ENCODE data around the gene ERC1. TPM values are rescaled to one million over a fixed set of nuclear protein-coding genes. Genes with fewer than 3 reads are reported as not detected.

The ERC1 gene
- total RNA-seq, 1 experiment from 2014 or later = 11.3 TPM

DNA sequence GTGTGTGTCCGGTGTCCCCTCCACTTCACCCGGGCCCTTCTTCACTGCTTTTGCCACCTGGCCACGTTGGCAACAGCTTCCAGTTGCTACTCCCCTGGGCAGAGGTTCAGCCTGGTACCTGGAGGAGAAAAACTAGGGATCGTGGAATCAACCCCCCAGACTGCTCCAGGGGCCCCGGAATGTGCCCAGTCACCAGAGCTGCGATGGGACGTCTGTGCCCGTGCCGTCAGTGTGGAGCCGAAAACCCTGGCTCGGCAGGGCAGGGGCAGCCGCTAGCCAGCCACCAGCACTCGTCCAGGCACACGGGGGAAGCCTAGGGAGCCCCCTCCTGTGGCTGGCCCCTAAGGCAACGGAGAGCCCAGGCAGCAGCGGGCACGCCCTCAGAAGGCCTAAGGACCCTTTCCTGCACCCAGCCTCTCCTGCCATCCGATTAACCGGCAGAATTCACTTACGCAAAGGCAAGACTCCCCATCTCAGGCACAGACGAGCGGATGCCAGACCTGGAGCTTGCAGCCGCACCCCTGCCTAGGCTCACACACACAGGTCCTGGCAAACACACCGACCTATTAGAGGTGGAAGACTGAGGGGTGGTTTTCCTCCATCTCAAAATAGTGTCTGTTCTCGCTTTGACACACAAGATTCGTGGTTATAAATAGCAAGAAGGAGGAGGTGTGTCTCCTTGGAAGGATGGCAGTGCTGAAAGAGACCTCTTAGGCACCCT is 540.8 kb downstream of the ERC1 start:
- no peak for DNase-seq (ENCODE audit: low spot score)

DNA sequence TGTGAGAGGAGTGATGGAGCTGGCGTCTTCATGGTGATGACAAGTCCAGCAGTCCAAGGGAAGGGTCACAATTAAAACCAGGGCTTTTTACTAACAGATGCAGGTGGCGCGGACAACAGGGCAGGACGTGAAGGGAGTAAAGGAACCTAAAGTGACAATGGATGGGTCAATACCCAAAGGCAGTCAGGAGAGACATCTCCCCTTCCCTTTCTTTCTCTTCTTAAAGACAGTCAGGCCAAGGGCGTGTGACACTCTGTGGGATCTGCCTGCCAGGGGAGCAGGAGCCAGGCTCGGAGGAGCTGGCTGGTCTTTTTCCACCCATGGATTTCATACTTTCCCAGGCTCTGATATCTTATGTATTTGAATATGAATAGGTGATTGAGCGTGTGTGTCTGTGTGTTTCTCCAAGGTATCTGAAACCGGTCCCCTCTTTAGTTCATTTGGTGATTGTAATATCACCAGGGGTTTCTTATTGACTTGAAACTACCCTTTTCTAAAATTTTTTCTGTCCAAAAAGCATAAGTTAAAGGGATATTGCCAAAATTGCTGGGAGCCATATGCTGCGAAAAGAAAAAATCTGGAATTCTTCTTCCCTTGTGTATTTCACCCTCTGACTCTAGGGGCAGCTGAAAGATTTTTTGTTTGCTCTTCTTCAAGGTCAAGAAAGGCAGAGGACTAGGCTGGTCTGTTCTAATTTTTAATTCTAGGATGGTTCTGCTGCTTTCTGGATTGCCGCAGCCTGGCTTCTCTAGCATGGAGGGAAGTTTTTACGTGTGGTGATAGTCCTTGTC is 541.5 kb downstream of the ERC1 start:
- DNase-seq (ENCODE audit: low spot score) = no peak

DNA sequence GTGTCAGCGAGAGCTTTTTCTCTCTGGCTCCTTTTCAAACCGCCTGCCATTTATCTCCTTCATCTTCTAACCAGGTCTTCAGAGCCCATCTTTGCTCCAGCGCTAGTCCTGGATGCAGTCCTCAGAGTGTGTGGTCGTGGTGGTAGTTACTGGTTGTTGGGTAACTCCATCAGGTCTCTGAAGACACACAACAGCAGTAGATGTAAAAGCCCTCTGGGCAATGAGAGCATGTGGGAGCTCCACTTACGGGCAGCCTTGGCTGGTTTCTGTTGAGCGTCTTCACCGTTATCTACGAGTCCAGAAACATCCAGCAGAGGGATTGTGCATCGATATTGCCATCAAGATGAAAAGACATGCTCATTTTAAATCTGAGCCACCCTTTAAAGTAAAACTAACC is 542.2 kb downstream of the ERC1 start:
- DNase-seq (ENCODE audit: low spot score) = no peak

DNA sequence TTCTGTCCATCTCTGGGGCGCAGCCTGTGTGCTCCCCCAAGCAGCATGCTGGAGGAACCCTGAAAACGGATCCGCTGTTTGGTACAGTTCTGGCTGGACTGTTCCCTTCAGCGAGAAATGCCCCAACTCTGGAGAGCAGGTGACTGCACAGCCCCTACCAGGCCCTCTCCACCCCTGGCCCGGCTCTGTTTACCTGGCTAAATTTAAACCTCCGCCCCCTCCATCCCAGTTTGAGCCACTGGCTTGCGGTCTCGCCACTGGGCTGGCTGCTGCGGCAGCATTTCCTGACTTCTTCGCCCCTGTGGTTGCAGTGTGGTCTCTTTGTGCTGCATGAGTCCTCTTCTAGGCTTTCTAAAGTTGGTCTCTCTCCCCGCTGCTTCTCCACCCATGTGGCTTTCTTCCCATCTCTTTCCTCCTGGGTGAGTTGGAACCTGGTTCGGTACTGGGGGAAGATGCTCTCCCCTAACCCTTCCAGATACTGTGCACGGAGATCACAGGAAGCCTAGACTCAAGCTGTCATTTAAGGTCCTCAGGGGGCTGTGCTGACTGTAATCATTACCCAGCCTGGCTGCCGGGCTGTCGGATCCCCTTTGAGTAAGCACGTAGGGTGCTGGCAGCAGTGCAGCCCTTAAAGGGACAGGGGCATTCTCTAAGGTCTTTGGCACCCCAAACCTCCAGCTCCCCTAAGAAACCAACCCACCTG is 542.7 kb downstream of the ERC1 start:
- peak; percentile 56 for DNase-seq (ENCODE audit: low spot score)

DNA sequence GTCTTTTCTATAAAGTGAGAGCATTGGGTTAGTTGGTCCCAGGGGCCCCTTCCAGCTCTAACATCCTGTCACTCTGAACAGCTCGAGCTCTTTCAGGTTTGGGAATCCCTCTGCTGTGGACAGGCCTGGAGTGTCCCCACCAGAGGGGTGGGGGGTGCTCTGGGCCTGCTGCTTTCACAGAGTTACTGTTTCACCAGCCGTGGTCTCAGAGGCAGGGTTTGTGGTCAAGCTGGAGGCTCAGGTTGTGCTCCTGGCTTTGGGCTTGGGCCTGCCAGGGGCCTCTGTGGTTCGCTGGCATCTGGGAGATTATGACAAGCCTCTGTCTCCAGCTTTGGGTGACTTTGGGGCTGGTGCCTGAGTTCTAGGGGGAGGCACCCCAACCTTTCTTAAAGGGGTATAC is 543.7 kb downstream of the ERC1 start:
- DNase-seq (ENCODE audit: low spot score) = no peak

DNA sequence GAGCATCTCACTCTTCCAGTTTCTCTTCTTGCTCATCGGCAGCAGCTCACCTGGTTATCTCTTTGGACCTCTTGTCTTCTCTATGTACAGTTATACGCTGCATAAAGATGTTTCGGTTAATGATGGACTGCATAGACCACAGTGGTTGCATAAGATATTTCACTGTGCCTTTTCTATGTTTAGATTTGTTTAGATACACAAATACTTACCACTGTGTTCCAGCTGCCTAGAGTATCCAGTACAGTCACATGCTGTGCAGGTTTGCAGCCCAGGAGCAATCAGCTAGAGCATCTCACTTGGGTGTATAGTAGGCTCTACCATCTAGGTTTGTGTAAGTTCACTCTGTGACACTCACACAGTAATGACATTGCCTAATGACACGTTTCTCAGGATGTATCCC is 545.8 kb downstream of the ERC1 start:
- no peak for DNase-seq (ENCODE audit: low spot score)

DNA sequence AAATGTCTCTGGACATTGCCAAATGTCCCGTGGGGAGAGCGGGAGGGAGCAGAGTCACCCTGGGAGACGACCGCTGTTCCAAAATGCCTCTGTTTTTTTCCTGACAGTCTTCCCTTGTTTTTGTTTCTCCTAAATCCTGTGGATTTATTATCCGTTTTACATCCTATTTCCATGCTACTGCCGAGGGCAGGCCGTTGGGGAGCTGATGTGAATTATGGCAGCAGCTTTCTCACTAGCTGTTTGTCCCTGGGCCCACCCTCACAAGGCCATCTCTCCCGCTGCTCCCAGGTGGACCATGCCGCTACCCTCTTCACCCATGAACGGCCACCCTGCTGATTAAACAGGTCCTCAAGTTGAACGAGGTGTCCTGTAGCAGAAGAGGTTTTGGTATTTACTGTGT is 548.1 kb downstream of the ERC1 start:
- no peak for DNase-seq (ENCODE audit: low spot score)

DNA sequence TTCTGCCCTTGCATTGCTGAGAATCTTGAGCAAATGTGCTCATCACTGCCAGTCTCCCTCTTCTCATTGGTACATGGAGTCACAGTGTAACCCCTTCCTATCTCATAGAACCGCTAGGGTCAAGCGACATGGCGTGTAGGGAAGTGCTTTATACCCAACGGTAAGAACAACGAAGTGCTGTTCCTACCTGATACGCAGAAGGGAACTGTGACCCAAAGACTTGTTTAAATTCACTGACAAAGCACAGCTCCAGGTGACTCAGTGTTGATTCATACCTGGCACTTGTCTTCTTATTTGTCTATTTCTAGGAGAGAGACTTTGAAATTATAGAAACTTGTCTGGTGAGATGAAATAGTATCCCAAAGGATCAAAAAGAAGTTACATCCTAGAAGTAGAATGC is 549.7 kb downstream of the ERC1 start:
- DNase-seq (ENCODE audit: low spot score) = no peak

DNA sequence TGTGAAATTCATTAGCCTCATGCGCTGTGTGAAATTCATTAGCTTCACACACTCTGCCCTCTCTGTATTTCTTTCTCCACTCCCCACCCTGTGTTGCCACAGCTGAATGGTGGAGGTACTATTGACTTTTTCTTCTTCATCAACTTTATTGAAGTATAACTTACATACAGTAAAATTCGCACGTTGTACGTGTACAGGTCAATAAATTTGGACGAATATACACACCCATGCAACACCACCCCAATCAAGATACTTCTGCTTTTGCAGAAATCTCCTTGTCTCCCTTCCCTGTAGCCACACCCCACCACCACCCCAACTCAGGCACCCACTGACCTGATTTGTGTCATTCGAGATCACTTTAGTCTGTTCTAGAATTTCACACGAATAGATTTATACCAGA is 551.6 kb downstream of the ERC1 start:
- no peak for DNase-seq (ENCODE audit: low spot score)

DNA sequence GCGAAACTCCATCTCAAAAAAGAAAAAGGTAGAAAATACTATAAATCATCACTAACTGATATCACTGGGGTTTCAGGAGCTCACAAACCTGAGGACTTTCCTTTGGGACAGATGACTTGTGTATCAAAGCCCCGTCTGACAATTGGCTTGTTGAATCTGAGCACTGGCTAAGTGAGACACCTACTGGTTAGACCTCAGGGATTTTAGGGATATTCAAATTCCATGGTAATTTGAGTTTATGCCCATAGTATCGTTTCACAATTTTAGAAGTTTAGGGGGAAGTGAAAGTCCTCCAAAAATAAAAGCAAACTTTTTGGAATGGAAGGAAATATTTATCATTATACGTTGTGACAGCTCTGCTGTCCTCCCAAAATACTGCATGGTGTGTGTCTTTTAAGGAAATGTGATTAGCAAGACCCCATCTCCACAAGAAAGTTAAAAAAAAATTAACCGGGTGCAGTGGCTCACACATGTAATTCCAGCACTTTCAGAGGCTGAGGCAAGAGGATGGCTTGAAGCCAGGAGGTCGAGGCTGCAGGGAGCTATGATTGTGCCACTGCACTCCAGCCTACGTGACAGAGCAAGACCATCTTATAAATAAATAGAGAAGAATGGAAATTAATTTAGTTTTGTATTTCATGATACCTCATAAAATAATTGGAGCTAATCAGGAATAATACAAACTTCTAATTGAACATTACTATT is 554.1 kb downstream of the ERC1 start:
- no peak for DNase-seq (ENCODE audit: low spot score)

Other genes starting within 250 kb of the ERC1 start
- gene WNK1, start 238.6 kb upstream of the ERC1 start, total RNA-seq (2014; rRNA removed; shearing (Covaris generic)) = 28.4 and 38.6 TPM in 2 replicates
- 5.9 and 11.2 TPM in 2 replicates for gene RAD52, start 41.5 kb upstream of the ERC1 start, total RNA-seq (2014; rRNA removed; shearing (Covaris generic))

Data from H4 (cell line).